SK-N-SH treated with all-trans-retinoic acid at 6 μM for 48 hours (cell line): ENCODE measurements around the gene MLKL.

Source experiments
- CSDC2 ChIP-seq: fragments of 250-450 bp; sonication (Bioruptor Pico); IDR thresholded peaks from 2 replicates; pipeline ENCODE4 v1.5.0; 2020; ENCODE audit warnings: mild to moderate bottlenecking, moderate library complexity
- ISL1 ChIP-seq: fragments of 250-450 bp; sonication (Bioruptor Pico); IDR thresholded peaks from 2 replicates; pipeline ENCODE4 v2.1.2; 2022; ENCODE audit warnings: mild to moderate bottlenecking, moderate library complexity
- PPARA ChIP-seq: fragments of 250-450 bp; sonication (Bioruptor Pico); IDR thresholded peaks from 2 replicates; pipeline ENCODE4 v1.5.0; 2020; ENCODE audit warnings: mild to moderate bottlenecking, borderline replicate concordance
- ZFP30 ChIP-seq: fragments of 450-650 bp; formaldehyde crosslinking; IDR thresholded peaks from 2 replicates; pipeline ENCODE4 v1.5.0; 2022; ENCODE audit warnings: mild to moderate bottlenecking, moderate library complexity
- ZNF70 ChIP-seq: fragments of 450-650 bp; formaldehyde crosslinking; IDR thresholded peaks from 2 replicates; pipeline ENCODE4 v1.5.0; 2020; ENCODE audit warnings: mild to moderate bottlenecking, moderate library complexity
- ZNF8 ChIP-seq: fragments of 450-650 bp; formaldehyde crosslinking; IDR thresholded peaks from 2 replicates; pipeline ENCODE4 v1.5.0; 2020; ENCODE audit warnings: mild to moderate bottlenecking, moderate library complexity

GRCh38 chr16:74718741-74719610 is 18.3 kb upstream of the MLKL start:
- no peak for TF ChIP-seq ZFP30 (CRISPR knock-in tag)
- TF ChIP-seq CSDC2 = no peak
- no peak for TF ChIP-seq ISL1 (CRISPR knock-in tag)
- no peak for TF ChIP-seq ZNF70 (CRISPR knock-in tag)
- no peak for TF ChIP-seq ZNF8 (CRISPR knock-in tag)
- TF ChIP-seq PPARA (CRISPR knock-in tag) = no peak
